Left ventricle myocardium inferior (tissue), 1 donor: ENCODE results near the gene ASB18. TPM values are rescaled to one million over a fixed set of nuclear protein-coding genes. Genes with fewer than 3 reads are reported as not detected.
A peak's percentile ranks its signal among the peaks of the same experiment; 100 is the strongest.

ENCODE experiments used
- DNase-seq: peaks from one replicate; pipeline ENCODE4 v3.0.0-alpha.2; 2020
- H3K27ac ChIP-seq: fragments of 200-600 bp; replicated peaks from 2 replicates; pipeline ENCODE4 v1.8.0; 2021
- H3K27me3 ChIP-seq: fragments of 200-600 bp; 2 replicates; pipeline ENCODE4 v1.8.0; 2021; ENCODE audit warnings: low read depth
- H3K36me3 ChIP-seq: fragments of 200-600 bp; 2 replicates; pipeline ENCODE4 v1.8.0; 2021
- H3K4me1 ChIP-seq: fragments of 200-600 bp; 2 replicates; pipeline ENCODE4 v1.8.0; 2021
- H3K4me3 ChIP-seq: fragments of 200-600 bp; 2 replicates; pipeline ENCODE4 v1.8.0; 2021; ENCODE audit warnings: mild to moderate bottlenecking, moderate library complexity
- H3K9me3 ChIP-seq: fragments of 200-600 bp; replicated peaks from 2 replicates; pipeline ENCODE4 v1.8.0; 2021
- CTCF ChIP-seq: fragments of 200-600 bp; IDR thresholded peaks from 2 replicates; pipeline ENCODE4 v1.8.0; 2021; ENCODE audit warnings: antibody characterized with exemption, mild to moderate bottlenecking, borderline replicate concordance
- intact Hi-C: fragments of 100-400 bp; cut with micrococcal nuclease; formaldehyde crosslinking; loops from one replicate; pipeline ENCODE4 v1.11.0; 2022
- total RNA-seq: library from RNA; stranded (reverse); fragmentation: NEBNext Ultra II Directional; extraction: Animal tissue kit (Norgen Biotek cat#: 25700); gene quantifications from one replicate; pipeline ENCODE4 v1.2.1, GENCODE V29; 2021
- donor health status: DM: no; HTN: yes; CAD: no; lungs with severe emphysema.

Gene ASB18
- total RNA-seq, 1 donor from 2014 or later = 11.3 TPM

GRCh38 chr2:236177604-236177966 lies 86.6 kb downstream of the ASB18 start:
- Histone ChIP-seq H3K4me3 (peak overlapping the region; percentile 57), H3K36me3 (no peaks in the 10 kb centered on the region), H3K9me3 (no peaks in the 10 kb centered on the region), H3K27me3 (peaks cover 99% of the 10 kb centered on the region), H3K27ac (no peak overlapping the region), H3K4me1 (peaks cover 38% of the 10 kb centered on the region)
- no peak for TF ChIP-seq CTCF
- intact Hi-C loops = no loop called here
- peak; percentile 39 for DNase-seq

- H3K36me3 ChIP-seq = no peaks in the 10 kb centered on the region
- intact Hi-C loops = no loop called here
- no peak overlapping the region for H3K4me3 ChIP-seq
- H3K4me1 ChIP-seq = peaks cover 44% of the 10 kb centered on the region
- no peak for TF ChIP-seq CTCF
- H3K9me3 ChIP-seq = no peaks in the 10 kb centered on the region
- no peak overlapping the region for H3K27ac ChIP-seq
- peaks cover 100% of the 10 kb centered on the region for H3K27me3 ChIP-seq
- no peak for DNase-seq
These were observed 87.3 kb downstream of the ASB18 start for GRCh38 chr2:236176951-236177350.

- no peak for DNase-seq
- intact Hi-C loops = no loop called here
- no peak overlapping the region for H3K27ac ChIP-seq
- no peak overlapping the region for H3K4me3 ChIP-seq
- no peaks in the 10 kb centered on the region for H3K9me3 ChIP-seq
- no peaks in the 10 kb centered on the region for H3K36me3 ChIP-seq
- H3K4me1 ChIP-seq = peaks cover 50% of the 10 kb centered on the region
- peaks cover 100% of the 10 kb centered on the region for H3K27me3 ChIP-seq
- TF ChIP-seq CTCF = peak; percentile 51
These were observed 87.8 kb downstream of the ASB18 start for GRCh38 chr2:236176417-236176816.

GRCh38 chr2:236175548-236176150 lies 88.6 kb downstream of the ASB18 start:
- H3K36me3 ChIP-seq = no peaks in the 10 kb centered on the region
- DNase-seq = no peak
- intact Hi-C loops = no loop called here
- TF ChIP-seq CTCF = no peak
- no peak overlapping the region for H3K4me3 ChIP-seq
- peaks cover 100% of the 10 kb centered on the region for H3K27me3 ChIP-seq
- H3K27ac ChIP-seq = no peak overlapping the region
- no peaks in the 10 kb centered on the region for H3K9me3 ChIP-seq
- H3K4me1 ChIP-seq = peaks cover 53% of the 10 kb centered on the region

GRCh38 chr2:236173729-236174607 lies 90.2 kb downstream of the ASB18 start:
- Histone ChIP-seq H3K36me3 (no peaks in the 10 kb centered on the region), H3K4me1 (peaks cover 55% of the 10 kb centered on the region), H3K9me3 (no peaks in the 10 kb centered on the region), H3K27ac (no peak overlapping the region), H3K27me3 (peaks cover 100% of the 10 kb centered on the region), H3K4me3 (no peak overlapping the region)
- DNase-seq = no peak
- no peak for TF ChIP-seq CTCF
- intact Hi-C loops = no loop called here
